GM13976 (cell line): Measurements from ENCODE around the gene DOK1.

ENCODE experiments used
- DNase-seq: peaks from one replicate; pipeline ENCODE4 v3.0.0; 2012; ENCODE audit warnings: low spot score
- in situ Hi-C: fragments of 300-500 bp; cut with MboI; formaldehyde crosslinking; loops from one replicate; pipeline ENCODE4 v1.12.0; 2022; ENCODE audit warnings: low sequenced_read_pairs, mixed read lengths, inconsistent platforms; ENCODE audit not compliant: unreplicated experiment
- TF ChIP-seq, protein P1 (sequence below): IDR thresholded peaks from 2 replicates; pipeline ENCODE4 v1.5.1; 2012; ENCODE audit warnings: borderline replicate concordance, mild to moderate bottlenecking; ENCODE audit not compliant: insufficient read depth; ENCODE audit errors: extremely low read depth, missing control alignments, control extremely low read depth

DOK1 gene

DNA sequence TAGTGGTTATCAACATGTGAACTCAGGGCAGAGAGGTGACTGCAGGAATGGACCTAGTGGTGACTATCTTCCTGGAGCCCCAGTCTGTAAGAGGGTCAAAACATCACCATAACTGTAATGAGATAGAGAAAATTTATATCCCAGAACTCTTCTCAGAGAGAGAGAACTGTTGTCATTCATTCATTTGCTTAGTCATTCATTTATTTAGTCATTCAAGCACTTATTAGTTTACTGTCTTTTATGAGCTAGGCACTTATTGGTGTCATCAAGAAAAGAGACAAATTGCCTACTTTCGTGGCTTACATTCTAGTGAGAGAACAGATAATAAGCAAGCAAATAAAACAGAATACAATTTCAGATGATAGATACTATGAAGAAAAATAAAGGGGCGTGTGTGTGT lies 34.1 kb downstream of the DOK1 start:
- in situ Hi-C loops, result loop anchor here (10.0 kb wide), 1 partner anchor 54 kb away; no protein-coding TSS in a partner anchor
- no peak for DNase-seq
- TF ChIP-seq, protein P1, sequence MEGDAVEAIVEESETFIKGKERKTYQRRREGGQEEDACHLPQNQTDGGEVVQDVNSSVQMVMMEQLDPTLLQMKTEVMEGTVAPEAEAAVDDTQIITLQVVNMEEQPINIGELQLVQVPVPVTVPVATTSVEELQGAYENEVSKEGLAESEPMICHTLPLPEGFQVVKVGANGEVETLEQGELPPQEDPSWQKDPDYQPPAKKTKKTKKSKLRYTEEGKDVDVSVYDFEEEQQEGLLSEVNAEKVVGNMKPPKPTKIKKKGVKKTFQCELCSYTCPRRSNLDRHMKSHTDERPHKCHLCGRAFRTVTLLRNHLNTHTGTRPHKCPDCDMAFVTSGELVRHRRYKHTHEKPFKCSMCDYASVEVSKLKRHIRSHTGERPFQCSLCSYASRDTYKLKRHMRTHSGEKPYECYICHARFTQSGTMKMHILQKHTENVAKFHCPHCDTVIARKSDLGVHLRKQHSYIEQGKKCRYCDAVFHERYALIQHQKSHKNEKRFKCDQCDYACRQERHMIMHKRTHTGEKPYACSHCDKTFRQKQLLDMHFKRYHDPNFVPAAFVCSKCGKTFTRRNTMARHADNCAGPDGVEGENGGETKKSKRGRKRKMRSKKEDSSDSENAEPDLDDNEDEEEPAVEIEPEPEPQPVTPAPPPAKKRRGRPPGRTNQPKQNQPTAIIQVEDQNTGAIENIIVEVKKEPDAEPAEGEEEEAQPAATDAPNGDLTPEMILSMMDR, result no peak

DNA sequence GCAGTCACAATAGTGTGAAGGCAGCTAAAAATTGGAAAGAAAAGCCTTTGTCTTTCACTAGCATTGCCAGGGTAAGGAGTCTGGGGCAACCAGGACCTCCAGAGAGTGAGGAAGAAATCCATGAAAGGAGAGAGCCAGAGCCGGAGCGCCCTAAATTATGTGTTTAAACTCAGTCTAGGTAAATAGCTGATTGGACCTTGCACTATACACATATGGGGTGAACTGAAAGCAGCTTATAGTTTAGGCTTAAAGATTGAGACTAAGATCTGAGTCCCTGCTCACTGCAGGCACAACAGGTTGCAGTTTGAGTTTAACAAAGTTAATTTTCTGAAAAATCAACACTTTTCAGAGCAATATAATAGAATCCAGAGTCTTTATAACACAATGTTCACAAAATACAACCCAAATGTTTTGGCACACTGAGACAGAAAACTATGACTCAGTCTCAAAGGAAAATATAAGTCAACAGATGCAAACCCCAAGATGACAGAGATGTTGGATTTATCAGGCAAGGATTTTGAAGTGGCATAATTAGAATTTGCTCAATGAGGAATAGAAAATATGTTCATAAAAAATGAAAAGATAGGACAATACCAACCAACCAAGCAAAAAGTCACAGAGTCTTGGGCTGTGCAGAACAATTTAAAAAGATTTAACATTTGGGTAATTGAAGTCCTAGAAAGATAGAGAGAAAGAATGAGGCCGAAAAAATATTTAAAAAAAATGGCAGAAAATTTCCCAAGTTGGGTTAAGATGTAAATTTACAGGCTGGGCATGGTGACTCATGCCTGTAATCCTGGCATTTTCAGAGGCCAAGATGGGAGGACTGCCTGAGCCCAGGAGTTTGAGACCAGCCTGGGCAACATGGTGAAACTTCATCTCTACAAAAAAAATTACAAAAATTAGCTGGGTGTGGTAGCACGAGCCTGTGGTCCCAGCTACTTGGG lies 39.6 kb downstream of the DOK1 start:
- TF ChIP-seq, protein P1, result no peak
- no peak for DNase-seq
- in situ Hi-C loops, result loop anchor here (10.0 kb wide), 1 partner anchor 109 kb away; the partner anchor contains the start of genes CCDC142 and TTC31

DNA sequence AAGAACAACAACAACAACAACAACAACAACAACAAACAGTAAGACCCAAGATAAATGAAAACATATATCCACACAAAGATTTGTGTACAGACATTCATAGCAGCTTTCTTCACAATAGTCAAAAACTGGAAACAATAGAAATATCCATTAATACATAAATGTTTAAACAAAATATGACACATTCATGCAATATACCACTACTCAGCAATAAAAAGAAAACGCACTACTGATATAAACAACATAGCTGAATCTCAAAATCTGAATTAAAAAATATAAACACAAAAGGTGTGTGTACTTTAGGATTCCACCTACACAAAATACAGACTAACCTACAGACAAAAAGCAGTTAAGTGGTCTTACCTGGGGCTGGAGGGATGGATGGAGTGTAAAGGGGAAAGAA lies 42.1 kb downstream of the DOK1 start:
- in situ Hi-C loops, result loop anchor here (10.0 kb wide), 1 partner anchor 112 kb away; the partner anchor contains the start of genes CCDC142 and TTC31
- TF ChIP-seq, protein P1, result no peak
- no peak for DNase-seq

DNA sequence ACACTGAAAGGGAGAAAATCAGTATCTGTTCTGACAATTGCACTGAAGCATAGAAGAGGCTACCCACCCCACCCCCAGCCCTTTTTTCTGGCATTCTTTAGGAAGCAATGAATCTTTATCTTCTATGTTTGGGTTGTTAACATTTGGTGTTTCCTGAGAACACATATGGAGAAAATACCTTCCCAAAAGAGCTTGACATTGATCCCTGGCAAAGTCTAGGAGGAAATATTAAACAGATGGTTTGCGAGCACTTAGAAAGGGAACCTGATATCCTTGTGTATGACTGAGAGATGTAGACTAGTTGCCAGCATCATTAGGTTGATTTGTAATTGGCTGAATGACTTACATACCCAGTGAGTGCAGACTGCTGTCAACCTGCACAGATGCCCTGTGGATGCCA lies 42.9 kb downstream of the DOK1 start:
- TF ChIP-seq, protein P1, result no peak
- in situ Hi-C loops, result loop anchor here (10.0 kb wide), 1 partner anchor 113 kb away; the partner anchor contains the start of genes CCDC142 and TTC31
- DNase-seq, result no peak

DNA sequence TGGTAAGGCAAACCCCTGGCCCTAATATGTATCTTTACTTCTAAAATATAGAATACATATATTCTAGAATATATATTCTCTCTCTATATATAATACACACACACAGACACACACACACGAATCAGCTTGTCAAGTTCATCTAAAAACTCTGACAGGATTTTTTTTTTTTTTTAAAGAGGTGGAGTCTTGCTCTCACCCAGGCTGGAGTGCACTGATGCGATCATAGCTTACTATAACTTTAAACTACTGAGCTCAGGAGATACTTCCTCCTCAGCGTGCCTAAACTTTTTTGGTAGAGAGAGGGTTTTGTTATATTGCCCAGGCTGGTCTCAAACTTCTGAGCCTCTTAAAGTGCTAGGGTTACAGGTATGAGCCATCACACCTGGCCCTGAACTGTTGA lies 45.2 kb downstream of the DOK1 start:
- TF ChIP-seq, protein P1, result no peak
- no peak for DNase-seq
- in situ Hi-C loops, result loop anchor here (10.0 kb wide), 1 partner anchor 115 kb away; the partner anchor contains the start of genes CCDC142 and TTC31

DNA sequence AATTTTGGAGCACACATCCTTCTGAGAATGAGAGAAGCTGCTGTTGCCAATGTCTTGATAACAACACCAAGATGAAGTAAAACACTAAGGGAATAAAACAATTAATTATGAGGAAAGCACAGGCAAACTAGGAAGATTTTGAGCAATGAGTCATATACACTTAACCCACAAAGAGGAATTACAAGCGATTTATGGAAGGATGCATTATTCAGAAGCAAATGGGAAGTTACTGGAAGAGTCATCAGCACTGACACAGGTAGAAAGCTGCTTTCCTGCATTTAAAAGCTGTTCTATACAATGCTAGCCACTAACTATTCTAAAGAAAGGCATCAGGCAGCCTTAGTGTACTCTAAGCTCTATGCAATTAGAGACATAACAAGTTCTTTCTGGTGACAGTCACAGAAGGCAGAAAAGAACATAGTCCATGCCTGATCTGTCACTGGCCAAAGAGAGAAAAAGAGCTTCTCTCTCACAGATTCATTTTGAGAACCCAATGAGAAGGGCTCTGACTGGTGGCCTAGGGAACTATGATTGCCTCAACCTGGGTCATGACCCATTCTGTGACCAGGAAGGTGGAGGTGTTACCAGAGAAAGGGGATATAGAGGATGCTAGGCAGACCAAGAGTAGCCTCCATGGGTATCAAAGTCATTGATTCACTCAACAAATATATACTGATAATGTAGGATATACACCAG lies 48.2 kb downstream of the DOK1 start:
- DNase-seq, result no peak
- in situ Hi-C loops, result no loop called here
- TF ChIP-seq, protein P1, result no peak
